HG03432 (cell line): ENCODE results near the gene ITGA1.
"Not testable (repeated sequence)": the region's sequence is repeated elsewhere in the genome, so short reads cannot be mapped to it uniquely, and the experiment has no call there.

ENCODE experiments used
- ATAC-seq: cut with Tn5 transposase; IDR thresholded peaks from one replicate; pipeline ENCODE4 v1.9.1; 2021; ENCODE audit warnings: mild to moderate bottlenecking, moderate library complexity; ENCODE audit not compliant: unreplicated experiment

ITGA1 gene

DNA sequence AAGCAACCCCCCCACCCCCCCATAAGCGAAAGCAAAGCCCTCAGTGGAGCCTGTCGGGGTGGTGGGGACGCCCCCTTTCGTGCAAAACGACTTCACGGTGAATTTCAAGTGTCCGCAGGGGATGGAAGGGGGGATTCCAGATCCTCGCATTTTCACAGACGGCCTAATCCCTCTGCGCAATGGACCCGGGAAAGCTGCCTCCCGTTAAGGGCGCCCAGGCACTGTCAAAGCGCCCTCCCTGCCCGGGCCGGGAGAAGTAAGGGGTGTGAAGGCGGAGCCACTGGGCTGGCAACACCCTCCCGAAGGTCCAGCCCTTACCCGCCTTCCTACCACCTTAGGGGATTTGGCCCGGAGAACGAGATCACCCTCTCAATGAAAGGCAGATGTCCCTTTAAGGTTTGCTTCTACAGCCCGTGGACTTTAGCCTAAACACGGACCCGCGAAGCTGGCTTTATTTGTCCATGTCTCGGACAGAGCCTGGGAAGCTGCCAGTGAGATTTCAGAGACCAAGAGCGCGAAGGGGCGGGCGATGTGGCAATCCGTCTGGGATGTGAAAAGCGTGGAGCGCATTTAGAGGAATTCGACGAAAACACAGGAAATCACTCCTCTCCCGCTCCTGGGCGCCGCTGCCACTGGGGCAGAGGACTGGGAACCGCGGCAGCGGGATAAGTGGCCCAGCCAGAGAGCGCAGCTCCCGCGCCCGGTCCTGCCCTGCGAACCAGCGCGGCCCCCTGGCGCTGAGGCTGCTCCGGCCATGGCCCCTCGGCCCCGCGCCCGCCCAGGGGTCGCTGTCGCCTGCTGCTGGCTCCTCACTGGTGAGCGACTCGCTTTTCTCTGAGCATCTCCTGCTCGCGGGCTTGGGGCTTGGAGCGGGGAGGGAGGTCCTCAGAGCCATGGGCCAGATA, at the start of gene ITGA1, which contains the start of gene PELO:
TSS of gene ITGA1 (plus strand) at position 317 of the 905 bp plus-strand sequence. CDS start at position 755, 438 bp downstream.
TSS of gene PELO (plus strand) at position 317 of the 905 bp plus-strand sequence. CDS start 12,479 bp downstream, outside the sequence.
- ATAC-seq = peak; percentile 86

DNA sequence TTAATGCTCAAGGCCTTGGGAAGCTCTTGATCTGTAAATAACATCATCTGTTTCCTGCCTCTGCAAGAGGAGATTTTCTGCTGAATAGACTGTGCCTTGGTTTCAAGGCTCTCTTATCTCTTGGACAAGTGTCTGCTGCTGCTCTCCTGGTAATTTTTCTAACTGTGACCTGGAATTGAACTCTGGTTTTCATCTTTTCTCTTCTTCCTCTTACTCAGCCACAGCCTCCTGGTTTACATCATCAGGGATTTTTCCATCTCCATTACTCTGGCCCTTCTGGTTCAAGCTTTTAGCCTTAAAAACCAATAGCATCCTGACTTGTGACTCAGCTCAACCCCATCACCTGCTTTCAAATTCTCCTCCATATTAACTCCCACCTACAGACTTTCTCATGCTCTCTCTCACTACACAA, 49.6 kb upstream of the ITGA1 start:
- peak; percentile 83 for ATAC-seq

- no peak for ATAC-seq
Measured at GRCh38 chr5:52740007-52740406, 47.7 kb upstream of the ITGA1 start.

DNA sequence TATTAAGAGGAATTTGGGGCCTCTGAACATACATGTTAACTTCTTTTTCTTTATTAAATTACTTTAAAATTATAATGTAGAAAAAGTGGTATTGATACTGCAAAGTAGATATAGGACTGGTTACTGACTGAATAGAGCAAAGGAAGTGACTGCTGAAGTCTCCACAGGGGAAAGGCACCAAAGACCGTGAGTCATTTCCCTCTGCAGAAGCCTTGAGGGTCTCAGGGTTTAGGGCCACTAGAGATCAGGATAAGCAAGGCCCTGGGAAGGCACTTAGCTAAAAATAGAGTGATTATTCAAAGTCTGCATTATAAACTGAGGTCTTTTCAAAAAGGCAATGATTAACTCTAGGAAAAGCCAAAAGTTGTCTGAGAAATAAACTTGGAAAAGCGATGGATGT, 44.7 kb upstream of the ITGA1 start:
- no peak for ATAC-seq

GRCh38 chr5:52743529-52743928, 44.2 kb upstream of the ITGA1 start:
- ATAC-seq = no peak

DNA sequence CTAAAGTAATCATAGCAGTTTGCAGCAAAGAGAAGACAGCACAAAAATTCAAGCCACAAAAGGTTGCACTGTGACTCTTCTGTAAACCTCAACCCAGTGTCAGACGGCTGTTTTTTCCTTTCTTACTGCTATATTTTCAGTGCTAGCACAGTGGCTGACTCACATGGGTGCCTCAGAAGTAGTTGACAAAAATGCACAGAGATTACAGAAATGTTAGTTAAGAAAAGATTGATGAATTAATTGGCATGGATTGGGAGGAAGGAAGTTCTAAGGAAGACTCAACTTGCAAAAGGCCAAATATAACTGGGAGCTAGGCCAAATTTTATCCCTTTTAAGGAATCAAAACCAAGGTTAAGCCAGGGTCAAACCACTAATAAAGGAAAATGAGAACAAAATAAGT, 43.7 kb upstream of the ITGA1 start:
- ATAC-seq = peak; percentile 77

- ATAC-seq = not testable (repeated sequence)
Measured at GRCh38 chr5:52744867-52745458, 42.8 kb upstream of the ITGA1 start.

GRCh38 chr5:52746539-52746938, 41.2 kb upstream of the ITGA1 start:
- ATAC-seq = no peak

DNA sequence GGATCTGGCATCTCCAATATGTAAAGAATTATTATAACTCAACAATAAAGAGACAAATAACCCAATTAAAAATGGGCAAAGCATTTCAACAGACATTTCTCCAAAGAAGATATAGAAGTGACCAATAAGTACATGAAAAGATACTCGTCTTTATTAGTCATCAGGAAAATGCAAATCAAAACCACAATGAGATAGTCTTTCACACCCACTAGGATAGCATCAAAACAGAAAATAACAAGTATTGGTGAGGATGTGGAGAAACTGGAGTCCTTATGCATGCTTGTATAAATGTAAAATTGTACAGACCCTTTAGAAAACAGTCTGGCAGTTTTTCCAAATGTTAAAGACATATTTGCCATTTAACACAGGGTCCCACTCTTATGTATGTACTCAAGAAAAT, 39.1 kb upstream of the ITGA1 start:
- ATAC-seq = peak; percentile 54

DNA sequence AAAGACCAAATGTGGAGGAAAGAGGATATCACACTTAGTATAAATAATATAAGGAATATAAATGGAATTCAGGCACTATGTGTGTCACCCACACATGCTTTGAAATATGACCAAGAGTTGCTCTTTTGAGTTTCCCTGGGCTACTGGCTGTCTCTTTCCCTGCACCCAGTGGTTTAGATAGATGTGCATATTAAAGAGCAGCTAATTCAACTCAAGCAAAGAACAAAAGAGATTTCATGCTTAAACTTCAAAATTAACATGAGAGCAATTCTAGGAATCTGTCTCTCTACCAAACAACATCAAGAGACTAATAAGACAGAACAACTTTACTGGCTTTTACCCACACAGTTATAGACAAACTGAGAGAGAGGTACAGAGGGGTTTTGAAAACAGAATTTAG, 38.0 kb upstream of the ITGA1 start:
- ATAC-seq = no peak

GRCh38 chr5:52751137-52751536, 36.6 kb upstream of the ITGA1 start:
- ATAC-seq = no peak

DNA sequence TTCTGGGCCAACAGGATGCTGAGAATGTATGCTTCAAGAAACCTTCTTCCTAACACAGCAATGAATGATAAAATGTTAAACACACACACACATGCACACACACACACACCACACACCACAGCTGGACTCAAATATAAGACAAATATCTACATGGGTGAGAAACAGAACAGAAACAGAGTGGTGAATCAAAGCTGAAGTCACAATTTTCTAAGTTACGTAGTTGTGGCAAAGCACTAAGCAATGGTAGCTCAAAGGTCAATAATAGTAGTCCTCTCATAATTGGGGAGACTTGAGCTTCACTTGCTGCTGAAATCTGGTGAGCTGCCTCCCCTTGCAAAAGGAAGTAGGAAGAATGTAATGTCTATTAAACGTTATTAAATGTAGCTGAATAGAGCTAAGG, 33.7 kb upstream of the ITGA1 start:
- no peak for ATAC-seq

DNA sequence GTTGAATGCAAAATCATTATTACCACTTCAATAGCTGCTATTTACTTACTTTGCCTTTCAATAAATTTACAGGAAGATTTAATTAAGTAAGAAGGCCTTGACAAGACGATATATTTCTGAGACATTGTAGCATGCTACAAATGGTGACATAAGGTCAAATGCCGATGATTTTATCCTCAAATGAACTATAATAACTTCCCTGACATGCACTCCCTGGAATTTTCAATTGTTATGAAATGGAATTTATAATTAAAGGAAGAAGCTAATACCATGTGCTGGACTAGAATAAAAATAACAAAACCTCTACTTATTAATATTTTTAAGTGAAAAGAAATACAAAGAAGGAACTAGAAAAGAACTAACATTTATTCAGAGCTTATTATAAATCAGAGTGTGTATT, 30.2 kb upstream of the ITGA1 start:
- no peak for ATAC-seq

DNA sequence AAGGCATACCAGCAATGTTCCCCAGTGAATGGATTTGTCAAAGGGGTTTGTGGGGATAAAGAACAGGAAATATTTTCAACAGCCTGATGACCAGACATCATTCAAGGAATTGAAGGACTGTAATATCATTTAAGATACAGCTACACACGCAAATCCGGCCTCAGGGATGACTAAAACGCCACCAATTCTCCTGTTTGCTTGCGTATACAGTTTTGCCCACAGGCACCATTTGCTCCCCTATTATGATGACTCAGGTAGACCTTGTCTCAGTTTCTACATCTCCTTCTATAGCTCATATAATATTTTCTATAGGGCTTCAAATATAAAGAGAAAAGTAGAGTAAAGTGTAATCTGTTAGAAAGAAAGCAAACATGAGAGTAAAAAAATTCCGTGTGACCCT, 29.7 kb upstream of the ITGA1 start:
- ATAC-seq = no peak

DNA sequence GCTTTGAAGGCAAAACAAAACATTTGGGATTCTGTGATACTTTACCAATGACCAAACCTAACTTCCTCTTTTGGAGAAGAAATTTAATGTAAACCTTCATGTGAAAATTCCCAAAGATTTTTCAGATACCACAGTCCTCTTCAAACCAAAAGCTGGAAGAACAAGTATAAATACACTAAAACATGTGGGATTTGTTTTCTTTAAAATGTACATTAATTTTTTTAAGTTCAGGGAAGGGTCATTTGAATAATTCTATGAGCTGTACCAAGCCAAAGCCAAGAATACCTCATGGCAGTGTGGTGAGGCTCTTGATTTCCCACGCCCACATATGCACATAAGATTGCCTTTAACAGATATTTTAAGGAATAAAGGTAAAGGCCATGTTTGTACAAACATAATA, 28.4 kb upstream of the ITGA1 start:
- ATAC-seq = no peak

DNA sequence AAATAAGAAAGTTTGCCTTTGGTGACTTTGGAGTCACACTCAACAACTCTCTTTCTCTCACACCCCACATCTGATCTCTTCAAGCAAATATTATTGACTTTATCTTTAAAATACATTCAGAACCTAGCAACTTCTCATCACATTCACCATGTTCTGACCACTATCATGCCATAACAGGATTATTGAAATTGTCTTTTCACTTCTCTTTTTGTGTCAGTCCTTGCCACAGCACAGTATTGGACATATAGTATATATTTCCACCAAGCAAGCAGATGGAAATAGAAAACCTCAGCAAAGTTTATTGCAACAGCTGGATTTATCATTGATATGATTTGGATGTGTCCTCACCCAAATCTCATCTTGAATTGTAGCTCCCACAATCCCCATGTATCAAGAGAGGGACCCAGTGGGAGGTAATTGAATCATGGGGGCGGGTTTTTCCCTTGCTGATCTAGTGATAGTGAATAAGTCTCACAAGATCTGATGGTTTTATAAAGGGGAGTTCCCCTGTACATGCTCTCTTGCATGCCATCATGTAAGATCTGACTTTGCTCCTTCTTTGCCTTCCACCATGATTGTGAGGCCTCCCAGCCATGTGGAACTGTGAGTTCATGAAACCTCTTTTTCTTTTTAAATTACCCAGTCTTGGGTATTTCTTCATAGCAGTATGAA, 26.9 kb upstream of the ITGA1 start:
- peak; percentile 76 for ATAC-seq

DNA sequence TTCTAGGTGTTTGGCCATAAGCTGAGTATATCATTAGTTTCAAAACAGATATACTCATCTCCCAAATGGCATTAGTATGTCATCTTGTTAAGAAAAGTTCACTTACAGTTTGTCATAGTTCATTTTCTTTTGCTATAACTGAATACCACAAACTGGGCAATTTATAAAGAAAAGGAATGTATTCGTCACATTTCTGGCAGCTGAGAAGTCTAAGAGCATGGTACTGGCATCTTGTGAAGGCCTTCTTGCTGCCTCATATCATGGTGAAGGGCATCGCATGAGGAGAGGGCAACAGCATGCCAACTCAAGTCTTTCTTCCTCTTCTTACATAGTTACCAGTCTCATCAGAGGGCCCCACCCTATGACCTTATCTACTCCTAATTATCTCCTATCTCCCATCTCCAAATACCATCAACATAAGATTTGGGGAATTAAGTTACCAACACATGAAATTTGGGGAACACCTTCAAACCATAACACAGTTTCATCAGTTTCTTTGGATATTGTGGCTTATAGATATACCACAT, 20.4 kb upstream of the ITGA1 start:
- no peak for ATAC-seq

DNA sequence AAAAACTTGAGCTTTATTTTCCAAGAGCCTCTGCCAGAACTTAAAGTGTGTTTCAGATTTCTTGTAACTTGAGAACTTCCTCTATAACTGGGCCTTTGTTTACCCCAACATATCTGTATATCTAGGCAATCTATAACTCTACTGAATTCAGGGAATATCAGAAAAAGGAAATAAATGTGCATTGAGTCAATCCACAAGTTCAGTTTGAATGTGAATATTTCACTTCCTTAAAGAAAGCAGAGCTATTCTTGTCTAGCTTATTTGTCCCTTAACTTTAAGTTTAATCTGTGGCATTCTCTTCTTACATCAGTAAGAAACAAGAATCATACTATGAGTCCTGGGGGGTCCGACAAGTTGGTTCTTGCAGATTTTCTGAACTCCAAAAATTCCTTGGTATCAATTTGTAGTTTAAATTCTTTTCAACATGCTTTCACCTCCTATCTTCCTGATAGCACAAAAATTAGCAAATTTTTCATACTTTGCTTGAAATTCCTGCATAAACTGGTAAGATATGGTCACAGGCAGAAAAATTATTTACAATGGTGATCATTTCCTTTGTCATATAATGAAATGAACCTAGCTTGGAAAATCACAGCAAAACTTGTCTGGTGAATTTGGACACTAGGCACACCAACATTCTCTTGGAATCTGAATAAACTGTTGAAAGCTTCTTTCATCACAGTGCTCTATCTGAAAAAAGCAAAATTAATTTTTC, 19.8 kb upstream of the ITGA1 start:
- ATAC-seq = peak; percentile 47

DNA sequence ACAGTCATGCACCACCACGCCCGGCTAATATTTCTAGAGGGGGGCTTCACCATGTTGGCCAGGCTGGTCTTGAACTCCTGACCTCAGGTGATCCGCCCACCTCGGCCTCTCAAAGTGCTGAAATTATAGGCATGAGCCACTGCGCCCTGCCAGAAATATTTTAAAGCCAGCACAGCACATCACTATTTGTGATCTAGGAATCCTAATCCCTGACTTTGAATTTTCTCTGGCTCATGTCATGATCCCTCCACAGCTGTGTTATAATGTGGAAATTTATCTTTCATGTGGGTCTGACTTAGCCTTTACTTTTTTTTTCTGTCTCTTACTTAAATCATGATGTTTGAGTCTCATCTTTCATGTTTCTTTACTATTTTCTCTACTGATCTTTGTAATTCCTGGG, 18.7 kb upstream of the ITGA1 start:
- no peak for ATAC-seq

DNA sequence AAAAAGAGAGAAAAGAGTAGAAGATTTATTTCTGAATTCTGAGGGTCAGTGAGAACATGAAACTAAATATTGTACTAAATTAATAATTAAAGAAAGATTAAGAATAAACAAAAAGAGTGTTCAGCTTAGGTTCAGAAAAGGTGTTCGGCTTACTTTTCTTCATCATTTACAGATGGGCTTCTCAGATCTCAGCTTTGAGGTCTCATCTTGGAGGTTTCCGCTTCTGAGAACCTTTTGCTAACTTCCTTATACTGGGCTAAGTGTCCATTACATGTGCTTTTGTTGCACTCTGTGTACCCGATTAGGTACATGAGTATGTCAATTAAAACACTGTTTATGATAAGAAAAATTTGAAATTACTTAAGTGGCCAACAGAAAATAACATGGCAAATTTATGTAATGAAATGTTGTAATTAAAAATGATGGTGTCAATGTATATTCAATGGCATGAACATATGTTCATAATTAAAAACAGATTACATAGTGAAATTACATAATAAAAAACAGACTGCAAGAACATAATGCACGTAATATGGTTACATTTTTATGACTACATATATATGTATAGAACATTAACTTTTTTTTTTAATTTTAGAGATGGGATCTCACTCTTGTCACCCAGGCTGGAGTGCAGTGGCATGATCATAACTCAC, 17.3 kb upstream of the ITGA1 start:
- no peak for ATAC-seq
